ENCODE data around the gene SAP30BP. TPM values are rescaled to one million over a fixed set of nuclear protein-coding genes. Genes with fewer than 3 reads are reported as not detected.

Gene SAP30BP
- total RNA-seq, 1 experiment from 2014 or later = 149 TPM

DNA sequence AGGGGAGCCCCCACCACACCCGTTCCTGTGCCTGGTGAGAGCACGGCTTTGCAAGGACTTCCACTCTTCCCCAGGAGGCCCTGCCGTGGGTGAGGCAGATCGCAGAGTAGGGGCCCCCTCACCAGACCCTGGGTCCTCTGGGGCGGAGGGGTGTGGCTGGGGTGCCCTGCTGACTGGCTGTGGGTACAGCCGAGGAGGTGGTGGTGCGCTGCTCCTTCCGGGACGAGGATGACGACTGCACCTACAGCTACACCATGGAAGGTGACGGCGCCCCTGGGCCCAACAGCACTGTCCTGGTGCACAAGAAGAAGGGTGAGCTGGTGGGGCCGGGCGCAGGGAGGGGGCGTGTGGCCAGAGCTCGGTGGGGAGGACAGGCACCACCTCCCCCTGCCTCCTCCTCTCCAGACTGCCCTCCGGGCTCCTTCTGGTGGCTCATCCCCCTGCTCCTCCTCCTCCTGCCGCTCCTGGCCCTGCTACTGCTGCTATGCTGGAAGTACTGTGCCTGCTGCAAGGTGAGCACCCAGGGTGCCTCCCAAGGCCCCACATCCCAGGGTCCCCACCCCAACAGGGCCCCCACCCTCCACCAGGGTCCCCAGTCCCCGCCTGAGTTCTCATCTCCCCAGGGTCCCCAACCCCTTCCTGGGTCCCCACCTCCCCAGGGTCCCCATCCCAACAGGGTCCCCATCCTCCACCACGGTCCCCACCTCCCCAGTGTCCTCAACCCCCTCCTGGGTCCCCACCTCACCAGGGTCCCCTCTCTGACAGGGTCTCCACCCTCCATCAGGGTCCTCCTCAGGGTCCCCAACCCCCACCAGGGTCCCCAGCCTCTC, 70.2 kb downstream of the SAP30BP start (continued):
- TF ChIP-seq, protein P1, sequence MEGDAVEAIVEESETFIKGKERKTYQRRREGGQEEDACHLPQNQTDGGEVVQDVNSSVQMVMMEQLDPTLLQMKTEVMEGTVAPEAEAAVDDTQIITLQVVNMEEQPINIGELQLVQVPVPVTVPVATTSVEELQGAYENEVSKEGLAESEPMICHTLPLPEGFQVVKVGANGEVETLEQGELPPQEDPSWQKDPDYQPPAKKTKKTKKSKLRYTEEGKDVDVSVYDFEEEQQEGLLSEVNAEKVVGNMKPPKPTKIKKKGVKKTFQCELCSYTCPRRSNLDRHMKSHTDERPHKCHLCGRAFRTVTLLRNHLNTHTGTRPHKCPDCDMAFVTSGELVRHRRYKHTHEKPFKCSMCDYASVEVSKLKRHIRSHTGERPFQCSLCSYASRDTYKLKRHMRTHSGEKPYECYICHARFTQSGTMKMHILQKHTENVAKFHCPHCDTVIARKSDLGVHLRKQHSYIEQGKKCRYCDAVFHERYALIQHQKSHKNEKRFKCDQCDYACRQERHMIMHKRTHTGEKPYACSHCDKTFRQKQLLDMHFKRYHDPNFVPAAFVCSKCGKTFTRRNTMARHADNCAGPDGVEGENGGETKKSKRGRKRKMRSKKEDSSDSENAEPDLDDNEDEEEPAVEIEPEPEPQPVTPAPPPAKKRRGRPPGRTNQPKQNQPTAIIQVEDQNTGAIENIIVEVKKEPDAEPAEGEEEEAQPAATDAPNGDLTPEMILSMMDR (IDR thresholded peaks at IDR 0.05 in 2 of 3, conservative IDR thresholded peaks at IDR 0.05 in 1 of 3; ENCODE audit: borderline replicate concordance in 1 of 3, insufficient read depth in 1 of 3, low read depth in 2 of 3, low read length in 2 of 3) = no peak
- TF ChIP-seq YY1 (IDR thresholded peaks at IDR 0.05; ENCODE audit: extremely low read depth, insufficient replicate concordance, low read depth, low read length) (no peak), FOSL1 (IDR thresholded peaks at IDR 0.05; ENCODE audit: low read depth) (no peak), ZFX (IDR thresholded peaks at IDR 0.05) (no peak), SP1 (IDR thresholded peaks at IDR 0.05; ENCODE audit: low read depth) (no peak), ZNF274 (IDR thresholded peaks at IDR 0.05; ENCODE audit: low read depth, low read length) (no peak), EZH2phosphoT487 (IDR thresholded peaks at IDR 0.05; ENCODE audit: borderline replicate concordance) (no peak)
- TF ChIP-seq, protein P2, sequence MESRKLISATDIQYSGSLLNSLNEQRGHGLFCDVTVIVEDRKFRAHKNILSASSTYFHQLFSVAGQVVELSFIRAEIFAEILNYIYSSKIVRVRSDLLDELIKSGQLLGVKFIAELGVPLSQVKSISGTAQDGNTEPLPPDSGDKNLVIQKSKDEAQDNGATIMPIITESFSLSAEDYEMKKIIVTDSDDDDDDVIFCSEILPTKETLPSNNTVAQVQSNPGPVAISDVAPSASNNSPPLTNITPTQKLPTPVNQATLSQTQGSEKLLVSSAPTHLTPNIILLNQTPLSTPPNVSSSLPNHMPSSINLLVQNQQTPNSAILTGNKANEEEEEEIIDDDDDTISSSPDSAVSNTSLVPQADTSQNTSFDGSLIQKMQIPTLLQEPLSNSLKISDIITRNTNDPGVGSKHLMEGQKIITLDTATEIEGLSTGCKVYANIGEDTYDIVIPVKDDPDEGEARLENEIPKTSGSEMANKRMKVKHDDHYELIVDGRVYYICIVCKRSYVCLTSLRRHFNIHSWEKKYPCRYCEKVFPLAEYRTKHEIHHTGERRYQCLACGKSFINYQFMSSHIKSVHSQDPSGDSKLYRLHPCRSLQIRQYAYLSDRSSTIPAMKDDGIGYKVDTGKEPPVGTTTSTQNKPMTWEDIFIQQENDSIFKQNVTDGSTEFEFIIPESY (IDR thresholded peaks at IDR 0.05; ENCODE audit: extremely low read depth, insufficient replicate concordance, low read length) = no peak
